ENCODE results near the gene RALB.

- TF ChIP-seq POLR2A (IDR thresholded peaks at IDR 0.05) = no peak
- no peak for TF ChIP-seq CTCF (IDR thresholded peaks at IDR 0.05)
- no peak for TF ChIP-seq POLR2AphosphoS5 (IDR thresholded peaks at IDR 0.05)
These were observed 19.2 kb downstream of the RALB start for GRCh38 chr2:120271711-120272379.

Data from prostate gland (tissue), 2 donors.